OCI-LY1 (cell line): ENCODE results near the gene CEP63.

Experiments
- H2AFZ ChIP-seq: fragments of 200-600 bp; sonication (generic), shearing (Covaris generic); 2 replicates; pipeline ENCODE4 v1.6.0; 2014; ENCODE audit warnings: antibody characterized with exemption, mild to moderate bottlenecking, low read length
- H3F3A ChIP-seq: fragments of 200-600 bp; sonication (generic), shearing (Covaris generic); 2 replicates; pipeline ENCODE4 v1.6.0; 2014; ENCODE audit warnings: mild to moderate bottlenecking, antibody characterized with exemption, low read length, moderate library complexity; ENCODE audit not compliant: insufficient read depth
- H3K27ac ChIP-seq: fragments of 200-600 bp; sonication (generic); 2 replicates; pipeline ENCODE4 v1.5.1; 2014; ENCODE audit warnings: low read length, mixed run types, mild to moderate bottlenecking, low read depth; ENCODE audit not compliant: poor library complexity, severe bottlenecking
- H3K27me3 ChIP-seq: fragments of 200-600 bp; sonication (generic); 2 replicates; pipeline ENCODE4 v1.6.0; 2014; ENCODE audit warnings: antibody characterized with exemption, mild to moderate bottlenecking, low read length, moderate library complexity; ENCODE audit not compliant: insufficient read depth
- H3K36me3 ChIP-seq: fragments of 200-600 bp; sonication (generic); 2 replicates; pipeline ENCODE4 v1.6.1; 2014; ENCODE audit warnings: mild to moderate bottlenecking, antibody characterized with exemption, low read length, moderate library complexity, mixed read lengths; ENCODE audit not compliant: insufficient read depth
- H3K4me1 ChIP-seq: fragments of 200-600 bp; sonication (generic); 2 replicates; pipeline ENCODE4 v1.5.1; 2014; ENCODE audit warnings: mild to moderate bottlenecking, low read length, moderate library complexity; ENCODE audit not compliant: insufficient read depth, severe bottlenecking
- H3K4me2 ChIP-seq: fragments of 200-600 bp; sonication (generic), shearing (Covaris generic); 2 replicates; pipeline ENCODE4 v1.6.1; 2014; ENCODE audit warnings: low read length
- H3K4me3 ChIP-seq: fragments of 200-600 bp; sonication (generic); 2 replicates; pipeline ENCODE4 v1.5.1; 2014; ENCODE audit warnings: low read length, low read depth, mild to moderate bottlenecking, mixed read lengths; ENCODE audit not compliant: poor library complexity, severe bottlenecking
- H3K79me2 ChIP-seq: fragments of 200-600 bp; shearing (Covaris generic); 2 replicates; pipeline ENCODE4 v1.6.1; 2016; ENCODE audit warnings: mixed run types, low read length, mixed read lengths; ENCODE audit not compliant: insufficient read depth
- H3K9ac ChIP-seq: fragments of 200-600 bp; sonication (generic), shearing (Covaris generic); 2 replicates; pipeline ENCODE4 v1.6.1; 2014; ENCODE audit warnings: mild to moderate bottlenecking, low read length, mixed read lengths
- H3K9me2 ChIP-seq: fragments of 200-600 bp; sonication (generic), shearing (Covaris generic); 2 replicates; pipeline ENCODE4 v1.6.1; 2014; ENCODE audit warnings: low read depth, mild to moderate bottlenecking, low read length, mixed read lengths
- H3K9me3 ChIP-seq: fragments of 200-600 bp; shearing (Covaris generic); 2 replicates; pipeline ENCODE4 v1.6.1; 2014; ENCODE audit warnings: low read length, mixed read lengths
- H4K20me1 ChIP-seq: fragments of 200-600 bp; sonication (generic), shearing (Covaris generic); 2 replicates; pipeline ENCODE4 v1.6.0; 2016; ENCODE audit warnings: mild to moderate bottlenecking, low read length; ENCODE audit not compliant: insufficient read depth
- EZH2 ChIP-seq: fragments of 200-600 bp; sonication (generic), shearing (Covaris generic); IDR thresholded peaks from 2 replicates; pipeline ENCODE4 v1.8.0; 2017; ENCODE audit warnings: borderline replicate concordance, mixed run types, mild to moderate bottlenecking, antibody characterized with exemption, low read length, moderate library complexity, mixed read lengths
- TF ChIP-seq, protein P1 (sequence below): fragments of 200-600 bp; sonication (generic), shearing (Covaris generic); IDR thresholded peaks from 2 replicates; pipeline ENCODE4 v1.5.1; 2017; ENCODE audit warnings: mild to moderate bottlenecking, antibody characterized with exemption, low read length, moderate library complexity, mixed read lengths

CEP63 gene

DNA sequence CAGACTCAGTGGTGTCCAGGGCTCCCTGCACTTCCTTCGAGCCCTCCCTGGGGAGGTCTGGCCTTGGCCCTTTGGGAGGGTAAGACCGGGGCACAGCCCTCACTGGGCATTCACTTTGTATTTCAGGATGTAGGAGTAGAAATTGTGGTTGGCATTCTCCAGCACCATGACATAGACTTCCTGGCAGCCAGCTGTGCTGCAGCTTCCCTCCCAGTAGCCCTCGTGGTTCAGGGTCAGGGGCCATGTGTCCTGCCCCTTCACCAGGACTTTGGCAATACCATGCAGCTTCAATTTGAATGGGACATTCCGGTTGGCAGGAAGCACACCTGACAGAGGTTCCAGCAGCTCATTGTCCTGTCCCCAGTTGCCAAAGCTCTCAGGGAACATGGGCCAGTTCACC is 117.6 kb downstream of the CEP63 start:
- Histone ChIP-seq H2AFZ (no peak overlapping the region), H3K9me2 (no peaks in the 10 kb centered on the region), H3K27me3 (0 out of 2 replicates have a peak, but pooled peaks cover 1% of the 10 kb centered on the region), H3K9me3 (no peaks in the 10 kb centered on the region), H3K4me2 (no peak overlapping the region), H3K9ac (no peak overlapping the region), H3F3A (no peaks in the 10 kb centered on the region), H3K4me3 (no peak overlapping the region), H4K20me1 (no peaks in the 10 kb centered on the region), H3K36me3 (no peaks in the 10 kb centered on the region), H3K79me2 (no peaks in the 10 kb centered on the region), H3K27ac (no peak overlapping the region), H3K4me1 (no peaks in the 10 kb centered on the region)
- TF ChIP-seq EZH2 = no peak
- TF ChIP-seq, protein P1, sequence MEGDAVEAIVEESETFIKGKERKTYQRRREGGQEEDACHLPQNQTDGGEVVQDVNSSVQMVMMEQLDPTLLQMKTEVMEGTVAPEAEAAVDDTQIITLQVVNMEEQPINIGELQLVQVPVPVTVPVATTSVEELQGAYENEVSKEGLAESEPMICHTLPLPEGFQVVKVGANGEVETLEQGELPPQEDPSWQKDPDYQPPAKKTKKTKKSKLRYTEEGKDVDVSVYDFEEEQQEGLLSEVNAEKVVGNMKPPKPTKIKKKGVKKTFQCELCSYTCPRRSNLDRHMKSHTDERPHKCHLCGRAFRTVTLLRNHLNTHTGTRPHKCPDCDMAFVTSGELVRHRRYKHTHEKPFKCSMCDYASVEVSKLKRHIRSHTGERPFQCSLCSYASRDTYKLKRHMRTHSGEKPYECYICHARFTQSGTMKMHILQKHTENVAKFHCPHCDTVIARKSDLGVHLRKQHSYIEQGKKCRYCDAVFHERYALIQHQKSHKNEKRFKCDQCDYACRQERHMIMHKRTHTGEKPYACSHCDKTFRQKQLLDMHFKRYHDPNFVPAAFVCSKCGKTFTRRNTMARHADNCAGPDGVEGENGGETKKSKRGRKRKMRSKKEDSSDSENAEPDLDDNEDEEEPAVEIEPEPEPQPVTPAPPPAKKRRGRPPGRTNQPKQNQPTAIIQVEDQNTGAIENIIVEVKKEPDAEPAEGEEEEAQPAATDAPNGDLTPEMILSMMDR = no peak

DNA sequence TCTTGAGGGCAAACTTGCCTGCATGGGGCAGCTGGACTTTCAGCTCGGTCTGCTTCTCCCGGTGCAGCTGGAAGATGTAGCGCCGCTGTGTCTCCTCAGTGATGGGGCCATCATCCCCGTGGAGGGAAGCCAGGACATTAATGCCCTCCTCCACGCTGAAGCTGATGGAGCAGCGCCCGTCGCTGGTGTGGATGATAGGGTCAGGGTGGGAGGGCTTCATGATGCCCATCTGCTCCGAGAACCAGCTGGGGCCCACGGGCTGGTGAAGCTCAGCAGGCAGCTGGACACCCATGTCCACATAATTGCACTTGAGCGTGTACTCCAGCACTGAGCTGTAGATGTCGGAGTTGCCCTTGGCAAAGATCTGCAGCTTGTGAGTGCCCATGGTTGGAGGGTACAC is 118.1 kb downstream of the CEP63 start:
- H3K79me2 ChIP-seq = no peaks in the 10 kb centered on the region
- no peak overlapping the region for H3K4me2 ChIP-seq
- H3K9me2 ChIP-seq = no peaks in the 10 kb centered on the region
- no peaks in the 10 kb centered on the region for H3K27me3 ChIP-seq
- no peak overlapping the region for H3K27ac ChIP-seq
- no peak for TF ChIP-seq EZH2
- TF ChIP-seq, protein P1 = no peak
- H3K36me3 ChIP-seq = no peaks in the 10 kb centered on the region
- no peak overlapping the region for H2AFZ ChIP-seq
- H3K9me3 ChIP-seq = no peaks in the 10 kb centered on the region
- no peaks in the 10 kb centered on the region for H4K20me1 ChIP-seq
- H3K9ac ChIP-seq = no peak overlapping the region
- H3K4me3 ChIP-seq = no peak overlapping the region
- no peaks in the 10 kb centered on the region for H3F3A ChIP-seq
- H3K4me1 ChIP-seq = no peaks in the 10 kb centered on the region

DNA sequence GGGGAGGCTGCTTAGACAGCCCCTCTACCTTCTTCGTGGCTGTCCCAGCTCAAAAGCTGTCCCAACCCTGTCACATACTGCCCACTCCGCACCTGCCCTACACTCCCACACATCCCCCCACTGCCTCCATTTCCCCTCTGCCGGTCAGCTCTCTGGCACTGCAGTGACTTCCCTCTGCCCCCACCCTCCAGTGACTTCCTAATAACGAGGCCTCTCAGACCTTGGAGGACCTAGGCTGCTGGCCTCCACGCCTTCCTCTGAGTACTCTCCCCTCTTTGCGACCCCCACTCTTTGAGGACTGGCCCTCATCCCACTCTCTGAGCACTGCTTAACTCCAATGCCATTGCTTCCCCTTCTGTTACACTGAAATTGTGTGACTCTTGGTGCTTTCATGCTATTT is 119.7 kb downstream of the CEP63 start:
- Histone ChIP-seq H4K20me1 (no peaks in the 10 kb centered on the region), H3K27ac (no peak overlapping the region), H3K36me3 (no peaks in the 10 kb centered on the region), H3K4me2 (no peak overlapping the region), H3F3A (no peaks in the 10 kb centered on the region), H3K79me2 (no peaks in the 10 kb centered on the region), H2AFZ (no peak overlapping the region), H3K9me3 (no peaks in the 10 kb centered on the region), H3K9me2 (no peaks in the 10 kb centered on the region), H3K4me1 (no peaks in the 10 kb centered on the region), H3K9ac (no peak overlapping the region), H3K27me3 (no peaks in the 10 kb centered on the region), H3K4me3 (no peak overlapping the region)
- TF ChIP-seq, protein P1 = no peak
- TF ChIP-seq EZH2 = no peak
